KMS-11 (cell line): Measurements from ENCODE around the gene NAT9.

Source experiments
- H2AFZ ChIP-seq: fragments of 200-600 bp; sonication (generic); 2 replicates; pipeline ENCODE4 v1.6.1; 2016; ENCODE audit warnings: antibody characterized with exemption, mixed run types, low read depth
- H3K27ac ChIP-seq: fragments of 200-600 bp; sonication (generic); 2 replicates; pipeline ENCODE4 v1.6.1; 2016; ENCODE audit warnings: mild to moderate bottlenecking, mixed run types
- H3K27me3 ChIP-seq: fragments of 200-600 bp; sonication (generic); 2 replicates; pipeline ENCODE4 v1.6.1; 2017; ENCODE audit warnings: mild to moderate bottlenecking, low read depth, mixed run types, moderate library complexity; ENCODE audit not compliant: insufficient read depth
- H3K36me3 ChIP-seq: fragments of 200-600 bp; sonication (generic); 2 replicates; pipeline ENCODE4 v1.6.1; 2017; ENCODE audit warnings: mild to moderate bottlenecking, mixed run types; ENCODE audit not compliant: insufficient read depth
- H3K4me1 ChIP-seq: fragments of 200-600 bp; sonication (generic); 2 replicates; pipeline ENCODE4 v1.6.1; 2016; ENCODE audit warnings: mild to moderate bottlenecking, low read depth, mixed run types; ENCODE audit not compliant: poor library complexity, severe bottlenecking
- H3K4me2 ChIP-seq: fragments of 200-600 bp; sonication (generic); 2 replicates; pipeline ENCODE4 v1.7.0; 2016; ENCODE audit warnings: mild to moderate bottlenecking, mixed run types
- H3K4me3 ChIP-seq: fragments of 200-600 bp; sonication (generic); IDR thresholded peaks from 2 replicates; pipeline ENCODE4 v1.6.1; 2017; ENCODE audit warnings: low read depth, low read length, mixed read lengths; ENCODE audit not compliant: insufficient read depth
- H3K79me2 ChIP-seq: fragments of 200-600 bp; sonication (generic); 2 replicates; pipeline ENCODE4 v1.6.1; 2016; ENCODE audit warnings: low read depth, mixed run types; ENCODE audit not compliant: insufficient read depth
- H3K9ac ChIP-seq: fragments of 200-600 bp; sonication (generic); 2 replicates; pipeline ENCODE4 v1.6.1; 2016; ENCODE audit warnings: mild to moderate bottlenecking, mixed run types
- H4K20me1 ChIP-seq: fragments of 200-600 bp; sonication (generic); 2 replicates; pipeline ENCODE4 v1.6.1; 2016; ENCODE audit warnings: mild to moderate bottlenecking, mixed run types; ENCODE audit not compliant: insufficient read depth
- TF ChIP-seq, protein P1 (sequence below): fragments of 200-600 bp; sonication (generic); conservative IDR thresholded peaks from 2 replicates; pipeline ENCODE4 v1.6.1; 2017; ENCODE audit warnings: low read depth, mild to moderate bottlenecking, antibody characterized with exemption, low read length, moderate library complexity, mixed read lengths

The NAT9 gene

DNA sequence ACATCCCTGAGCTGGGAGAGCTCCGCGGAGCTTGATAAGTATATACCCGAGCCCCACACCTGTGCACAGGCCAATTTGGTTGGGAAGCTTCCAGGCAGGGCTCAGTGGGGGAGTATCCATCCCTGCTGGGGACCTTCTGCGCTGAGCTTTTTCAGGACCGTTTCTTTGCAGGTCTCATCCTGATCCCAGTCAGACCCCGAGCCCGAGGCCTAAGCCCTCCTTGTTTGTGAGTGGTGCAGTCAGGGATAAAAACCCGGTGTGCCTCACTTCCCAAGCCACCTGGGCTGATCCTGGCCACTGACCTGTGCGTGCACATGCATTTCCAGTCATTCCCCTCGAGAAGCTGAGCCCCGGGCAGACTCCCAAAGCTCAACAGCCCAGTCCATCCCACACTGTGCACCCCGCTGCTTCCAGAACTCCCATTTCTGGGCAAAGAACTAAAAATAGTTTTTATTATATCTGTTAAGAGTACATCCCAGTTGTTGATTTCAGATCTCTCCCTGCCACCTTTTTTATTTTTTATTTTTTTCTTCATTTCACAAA lies 27.3 kb upstream of the NAT9 start:
- TF ChIP-seq, protein P1, sequence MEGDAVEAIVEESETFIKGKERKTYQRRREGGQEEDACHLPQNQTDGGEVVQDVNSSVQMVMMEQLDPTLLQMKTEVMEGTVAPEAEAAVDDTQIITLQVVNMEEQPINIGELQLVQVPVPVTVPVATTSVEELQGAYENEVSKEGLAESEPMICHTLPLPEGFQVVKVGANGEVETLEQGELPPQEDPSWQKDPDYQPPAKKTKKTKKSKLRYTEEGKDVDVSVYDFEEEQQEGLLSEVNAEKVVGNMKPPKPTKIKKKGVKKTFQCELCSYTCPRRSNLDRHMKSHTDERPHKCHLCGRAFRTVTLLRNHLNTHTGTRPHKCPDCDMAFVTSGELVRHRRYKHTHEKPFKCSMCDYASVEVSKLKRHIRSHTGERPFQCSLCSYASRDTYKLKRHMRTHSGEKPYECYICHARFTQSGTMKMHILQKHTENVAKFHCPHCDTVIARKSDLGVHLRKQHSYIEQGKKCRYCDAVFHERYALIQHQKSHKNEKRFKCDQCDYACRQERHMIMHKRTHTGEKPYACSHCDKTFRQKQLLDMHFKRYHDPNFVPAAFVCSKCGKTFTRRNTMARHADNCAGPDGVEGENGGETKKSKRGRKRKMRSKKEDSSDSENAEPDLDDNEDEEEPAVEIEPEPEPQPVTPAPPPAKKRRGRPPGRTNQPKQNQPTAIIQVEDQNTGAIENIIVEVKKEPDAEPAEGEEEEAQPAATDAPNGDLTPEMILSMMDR: no peak
- Histone ChIP-seq H3K27me3 (no peaks in the 10 kb centered on the region), H3K4me1 (no peaks in the 10 kb centered on the region), H3K9ac (no peak overlapping the region), H4K20me1 (no peaks in the 10 kb centered on the region), H3K27ac (no peak overlapping the region), H3K4me2 (no peak overlapping the region), H3K4me3 (no peak overlapping the region), H3K36me3 (no peaks in the 10 kb centered on the region), H3K79me2 (no peaks in the 10 kb centered on the region), H2AFZ (no peak overlapping the region)

DNA sequence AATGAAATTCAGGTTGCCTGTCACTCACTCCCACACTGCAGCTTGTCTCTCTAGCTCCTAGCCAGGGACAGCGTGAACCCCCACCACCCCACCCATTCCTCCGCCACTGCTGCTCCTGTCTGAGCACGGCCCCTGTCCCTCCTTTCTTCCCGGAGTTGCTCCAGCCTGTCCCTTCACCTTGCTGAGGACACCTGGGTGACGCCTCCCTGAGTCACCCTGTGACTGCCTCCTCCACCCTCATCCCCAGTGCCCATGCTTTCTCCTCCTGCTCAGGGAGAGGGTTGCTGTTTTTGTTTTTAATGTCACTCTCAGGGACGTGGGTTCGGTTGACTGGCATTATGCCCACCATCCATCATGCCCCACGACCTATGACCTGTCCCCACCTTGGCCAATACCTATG lies 25.8 kb upstream of the NAT9 start:
- TF ChIP-seq, protein P1: no peak
- Histone ChIP-seq H3K79me2 (no peaks in the 10 kb centered on the region), H3K4me2 (no peak overlapping the region), H3K4me1 (no peaks in the 10 kb centered on the region), H2AFZ (no peak overlapping the region), H3K9ac (no peak overlapping the region), H3K36me3 (no peaks in the 10 kb centered on the region), H3K4me3 (no peak overlapping the region), H3K27me3 (no peaks in the 10 kb centered on the region), H3K27ac (no peak overlapping the region), H4K20me1 (no peaks in the 10 kb centered on the region)

DNA sequence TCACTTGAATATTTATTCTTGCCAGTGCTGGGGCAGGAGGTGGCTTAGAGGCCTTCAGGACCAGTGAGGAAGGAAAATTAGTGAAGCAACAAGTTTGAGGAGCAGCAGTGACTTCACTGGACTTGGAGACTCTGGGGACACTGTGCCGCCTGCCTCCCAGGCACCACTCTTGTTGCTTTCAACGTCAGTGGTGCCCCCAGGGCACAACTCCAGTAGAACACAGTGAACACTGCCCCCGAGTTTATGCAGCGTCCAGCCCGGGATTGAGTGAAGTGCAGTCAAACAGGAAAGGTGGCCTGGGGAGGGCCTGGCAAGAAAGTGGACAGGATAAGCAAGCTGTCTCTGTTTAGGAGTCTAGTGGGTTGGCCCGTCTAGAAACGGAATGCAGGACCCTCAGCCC lies 24.4 kb upstream of the NAT9 start:
- Histone ChIP-seq H3K27ac (no peak overlapping the region), H3K9ac (no peak overlapping the region), H2AFZ (no peak overlapping the region), H3K4me1 (no peaks in the 10 kb centered on the region), H3K79me2 (no peaks in the 10 kb centered on the region), H3K27me3 (no peaks in the 10 kb centered on the region), H3K4me2 (no peak overlapping the region), H3K36me3 (no peaks in the 10 kb centered on the region), H4K20me1 (no peaks in the 10 kb centered on the region), H3K4me3 (no peak overlapping the region)
- TF ChIP-seq, protein P1: no peak

DNA sequence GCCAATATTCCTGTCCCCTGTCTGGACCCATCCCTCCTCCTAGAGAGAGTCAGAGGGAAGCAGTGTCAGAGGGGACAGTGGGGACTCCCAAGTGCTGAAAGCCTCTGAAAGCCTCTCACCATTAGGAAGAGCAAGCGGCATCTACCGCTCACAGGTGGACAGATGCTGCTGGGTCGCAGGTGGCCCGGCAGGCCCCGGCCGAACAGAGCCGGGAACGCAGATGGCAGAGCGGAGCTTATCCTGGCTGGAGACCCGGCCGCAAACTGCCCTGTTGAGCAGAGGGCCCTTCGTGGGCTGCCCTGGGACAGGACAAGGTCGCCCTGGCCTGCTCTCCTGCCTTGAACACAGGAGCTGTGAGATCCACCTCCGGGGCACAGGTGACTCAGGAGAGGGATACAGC lies 23.0 kb upstream of the NAT9 start:
- no peak overlapping the region for H3K9ac ChIP-seq
- H3K4me2 ChIP-seq: no peak overlapping the region
- H4K20me1 ChIP-seq: no peaks in the 10 kb centered on the region
- TF ChIP-seq, protein P1: no peak
- no peak overlapping the region for H2AFZ ChIP-seq
- no peaks in the 10 kb centered on the region for H3K4me1 ChIP-seq
- no peak overlapping the region for H3K27ac ChIP-seq
- H3K4me3 ChIP-seq: no peak overlapping the region
- H3K79me2 ChIP-seq: no peaks in the 10 kb centered on the region
- no peaks in the 10 kb centered on the region for H3K27me3 ChIP-seq
- no peaks in the 10 kb centered on the region for H3K36me3 ChIP-seq
